Vagina (tissue), 2 donors: ENCODE measurements around the gene INPP5A.

Experiments used
- CTCF ChIP-seq, 3 experiments: fragments of 450-650 bp in 2 of 3; fragments of 200-600 bp in 1 of 3; sonication (generic) in 1 of 3; IDR thresholded peaks; one replicate each; pipeline ENCODE4 v1.5.1; 2017 to 2019; ENCODE audit warnings: antibody characterized with exemption in 3 of 3, mild to moderate bottlenecking in 2 of 3, moderate library complexity in 2 of 3
- POLR2A ChIP-seq, 2 donors: fragments of 450-650 bp; IDR thresholded peaks; one replicate each; pipeline ENCODE4 v1.6.1; 2017; ENCODE audit warnings: antibody characterized with exemption in 2 of 2, mild to moderate bottlenecking in 2 of 2, moderate library complexity in 2 of 2
- POLR2AphosphoS5 ChIP-seq, 2 donors: sonication (generic); formaldehyde crosslinking; IDR thresholded peaks; one replicate each; pipeline ENCODE4 v1.9.0; 2017; ENCODE audit warnings: antibody characterized with exemption in 2 of 2, mild to moderate bottlenecking in 2 of 2, low read depth in 1 of 2; ENCODE audit not compliant: insufficient read depth in 1 of 2

- TF ChIP-seq POLR2A (IDR thresholded peaks at IDR 0.05) (no peak), CTCF (IDR thresholded peaks at IDR 0.05) (no peak), POLR2AphosphoS5 (IDR thresholded peaks at IDR 0.05; ENCODE audit: insufficient read depth in 1 of 2, low read depth in 1 of 2) (no peak)
Measured at GRCh38 chr10:132787495-132788179, 250.1 kb downstream of the INPP5A start.
